Measurements from ENCODE around the gene SLC16A4. TPM values are rescaled to one million over a fixed set of nuclear protein-coding genes. Genes with fewer than 3 reads are reported as not detected.
"Not testable (repeated sequence)": the region's sequence is repeated elsewhere in the genome, so short reads cannot be mapped to it uniquely, and the experiment has no call there.

Gene SLC16A4
- total RNA-seq, 1 donor: 71.9 TPM

- peak; percentile 69 for DNase-seq (ENCODE audit: low read depth)
- no peak overlapping the region for H3K4me3 ChIP-seq (ENCODE audit: low read depth, low read length)
- TF ChIP-seq CTCF (IDR thresholded peaks at IDR 0.05; ENCODE audit: insufficient read depth, low read length): no peak
Measured at GRCh38 chr1:110420874-110421793, 30.3 kb upstream of the SLC16A4 start.

- DNase-seq (ENCODE audit: low read depth): no peak
- TF ChIP-seq CTCF (IDR thresholded peaks at IDR 0.05; ENCODE audit: insufficient read depth, low read length): no peak
- no peak overlapping the region for H3K4me3 ChIP-seq (ENCODE audit: low read depth, low read length)
Measured at GRCh38 chr1:110420023-110420662, 29.3 kb upstream of the SLC16A4 start.

GRCh38 chr1:110418729-110419128, 27.9 kb upstream of the SLC16A4 start:
- no peak overlapping the region for H3K4me3 ChIP-seq (ENCODE audit: low read depth, low read length)
- TF ChIP-seq CTCF (IDR thresholded peaks at IDR 0.05; ENCODE audit: insufficient read depth, low read length): no peak
- DNase-seq (ENCODE audit: low read depth): no peak

- not testable (repeated sequence) for DNase-seq (ENCODE audit: low read depth)
Measured at GRCh38 chr1:110413045-110413444, 22.2 kb upstream of the SLC16A4 start.

GRCh38 chr1:110412576-110412975, 21.8 kb upstream of the SLC16A4 start:
- peak; percentile 81 for DNase-seq (ENCODE audit: low read depth)
- no peak overlapping the region for H3K4me3 ChIP-seq (ENCODE audit: low read depth, low read length)
- peak; percentile 86 for TF ChIP-seq CTCF (IDR thresholded peaks at IDR 0.05; ENCODE audit: insufficient read depth, low read length)

More at GRCh38 chr1:110413045-110413444, 22.2 kb upstream of the SLC16A4 start:
- H3K4me3 ChIP-seq (ENCODE audit: low read depth, low read length): not testable (repeated sequence)

GRCh38 chr1:110411173-110411735, 20.4 kb upstream of the SLC16A4 start:
- TF ChIP-seq CTCF (IDR thresholded peaks at IDR 0.05; ENCODE audit: insufficient read depth, low read length): no peak
- no peak overlapping the region for H3K4me3 ChIP-seq (ENCODE audit: low read depth, low read length)
- DNase-seq (ENCODE audit: low read depth): no peak

- no peak for DNase-seq (ENCODE audit: low read depth)
- no peak for TF ChIP-seq CTCF (IDR thresholded peaks at IDR 0.05; ENCODE audit: insufficient read depth, low read length)
- H3K4me3 ChIP-seq (ENCODE audit: low read depth, low read length): no peak overlapping the region
Measured at GRCh38 chr1:110409316-110409715, 18.5 kb upstream of the SLC16A4 start.
